ENCODE data around the gene C1orf115.
"Not testable (repeated sequence)": the region's sequence is repeated elsewhere in the genome, so short reads cannot be mapped to it uniquely, and the experiment has no call there.

Gene C1orf115

DNA sequence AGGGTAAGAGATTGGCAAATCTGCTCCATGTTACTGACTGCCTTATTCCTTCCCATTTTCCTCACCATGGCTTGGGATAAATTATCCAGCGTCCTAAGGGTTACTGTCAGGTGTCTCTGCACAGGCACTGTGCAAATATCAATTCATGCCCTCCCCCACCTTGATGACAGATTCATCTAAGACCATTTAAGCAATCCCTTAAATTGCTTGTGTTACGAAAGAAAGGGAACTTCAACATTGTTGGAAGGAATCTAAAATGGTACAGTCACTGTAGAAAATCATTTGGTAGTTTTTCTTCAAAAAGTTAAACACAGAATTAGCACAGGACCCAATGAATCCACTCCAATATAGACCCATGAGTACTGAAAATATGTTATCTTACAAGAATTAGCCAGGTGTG lies 40.3 kb downstream of the C1orf115 start:
- DNase-seq, result no peak

DNA sequence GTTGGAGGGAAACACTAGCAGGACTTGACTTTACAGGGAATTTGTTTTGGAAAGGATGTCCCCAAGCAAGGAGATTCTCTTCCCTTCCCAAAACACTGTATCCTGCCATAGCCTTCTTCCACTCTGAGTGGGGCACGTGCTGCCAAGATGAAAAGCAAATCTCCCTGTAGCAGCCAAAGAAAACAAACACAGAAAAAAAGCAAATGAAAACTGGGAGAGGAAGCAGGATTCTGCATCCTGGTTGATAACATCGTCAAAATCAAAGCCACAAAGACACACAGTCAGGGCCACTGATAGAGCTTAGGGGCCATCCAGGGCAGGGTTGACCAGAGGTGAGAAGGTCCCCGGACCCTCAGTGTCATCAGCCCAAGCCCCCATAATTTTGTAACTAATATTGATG lies 42.0 kb downstream of the C1orf115 start:
- no peak for DNase-seq

DNA sequence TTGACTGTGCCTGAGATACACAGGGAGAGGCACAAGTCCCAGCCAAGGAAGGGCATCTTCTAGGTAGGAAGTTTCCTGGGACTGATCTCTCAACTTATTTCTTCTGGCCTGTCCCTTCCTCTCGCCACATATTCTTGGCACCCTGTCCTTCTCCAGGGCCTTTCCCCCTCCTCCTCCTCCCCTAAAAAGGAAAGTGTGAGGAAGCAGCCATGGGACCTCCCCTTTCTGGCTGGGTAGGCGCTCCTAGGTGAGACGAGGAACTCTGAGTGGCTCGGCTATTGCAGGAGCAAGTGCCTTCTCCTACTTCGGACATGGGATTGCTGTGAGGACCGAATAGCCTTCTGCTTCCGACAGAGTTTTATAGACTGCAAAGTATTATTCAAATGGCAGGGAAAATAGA lies 42.5 kb downstream of the C1orf115 start:
- peak in 1 of 2 experiments; percentile 21 for DNase-seq

DNA sequence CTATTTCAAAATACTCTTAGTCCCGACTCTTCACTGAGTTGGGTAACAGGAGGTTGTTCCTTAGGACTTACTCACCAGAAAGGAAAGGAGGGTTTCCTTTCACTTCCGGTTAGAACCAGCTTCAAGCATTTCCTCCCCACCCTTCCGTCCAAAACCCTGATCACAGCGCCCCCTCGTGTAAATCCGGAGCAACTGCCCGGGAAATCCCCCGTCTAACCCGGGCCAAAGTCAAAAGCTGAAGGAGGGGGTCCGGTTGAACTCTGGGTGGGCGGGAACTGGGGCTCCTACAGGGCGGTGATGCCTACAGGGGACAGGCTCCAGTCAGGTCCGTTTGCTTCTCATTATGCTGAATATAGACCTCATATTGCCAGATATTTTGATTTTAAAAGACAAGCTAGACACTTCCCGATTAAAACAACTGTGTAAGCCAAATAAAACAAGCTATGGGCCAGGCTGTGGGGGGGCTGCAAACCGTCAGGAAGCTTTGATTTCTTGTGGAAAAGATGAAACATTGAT lies 43.0 kb downstream of the C1orf115 start:
- DNase-seq, result peak; percentile 87 to 90

DNA sequence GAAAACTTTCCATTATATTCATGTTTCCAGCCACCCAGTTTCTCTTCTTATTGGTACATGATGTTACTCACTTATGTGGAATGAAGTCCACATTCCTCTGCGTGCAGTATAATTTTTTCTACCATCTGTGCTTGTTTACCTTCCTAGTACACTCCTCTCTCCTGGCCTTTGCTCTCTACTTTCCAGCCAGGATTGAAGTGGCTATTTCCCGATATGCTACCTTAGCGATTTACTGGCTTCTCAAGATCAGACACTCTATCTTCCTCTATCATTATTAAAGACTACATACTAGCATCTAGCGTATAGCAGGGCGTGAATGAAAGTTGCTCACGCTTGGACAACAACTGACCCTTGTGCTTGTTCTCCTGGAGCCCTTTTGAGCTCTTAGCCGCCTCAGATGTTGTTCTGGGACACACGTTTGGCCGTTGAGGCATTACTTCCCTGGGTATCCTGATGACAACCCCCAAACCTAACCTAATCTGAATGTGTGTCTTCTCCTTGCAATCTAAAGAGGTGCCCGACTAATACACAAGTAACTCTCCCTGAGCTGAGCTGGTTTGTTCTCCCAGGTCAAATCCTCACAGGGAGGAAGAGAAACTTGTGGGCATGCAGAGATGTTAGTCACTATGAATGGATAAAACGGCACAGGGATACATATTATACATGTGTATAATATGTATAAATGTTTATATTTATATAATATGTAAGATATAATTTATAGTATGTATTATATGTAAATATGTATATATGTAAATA lies 44.6 kb downstream of the C1orf115 start:
- DNase-seq, result no peak

DNA sequence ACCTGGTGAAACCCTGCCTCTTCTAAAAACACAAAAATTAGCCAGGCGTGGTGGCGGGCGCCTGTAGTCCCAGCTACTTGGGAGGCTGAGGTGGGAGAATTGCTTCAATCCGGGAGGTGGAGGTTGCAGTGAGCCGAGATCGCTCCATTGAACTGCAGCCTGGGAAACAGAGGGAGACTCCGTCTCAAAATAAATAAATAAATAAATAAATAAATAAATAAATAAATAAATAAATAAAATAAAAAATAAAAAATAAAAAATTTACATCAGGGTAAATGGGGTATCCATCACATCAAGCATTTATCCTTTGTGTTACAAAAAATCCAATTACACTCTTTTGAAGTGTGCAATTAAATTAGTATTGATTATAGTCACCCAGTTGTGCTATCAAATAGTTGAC lies 46.1 kb downstream of the C1orf115 start:
- not testable (repeated sequence) for DNase-seq

DNA sequence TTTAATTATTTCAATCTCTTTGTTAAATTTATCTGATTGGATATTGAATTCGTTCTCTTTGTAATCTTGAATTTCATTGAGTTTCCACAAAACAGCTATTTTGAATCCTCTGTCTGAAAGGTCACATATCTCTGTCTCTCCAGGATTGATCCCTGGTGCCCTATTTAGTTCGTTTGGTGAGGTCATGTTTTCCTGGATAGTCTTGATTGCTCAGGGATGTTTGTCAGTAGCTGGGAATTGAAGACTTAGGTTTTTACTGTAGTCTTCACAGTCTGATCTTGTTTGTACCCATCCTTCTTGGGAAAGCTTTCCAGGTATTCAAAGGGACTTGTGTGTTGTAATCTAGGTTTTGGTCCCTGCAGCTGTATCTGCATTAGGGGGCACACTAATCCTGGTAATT lies 51.2 kb downstream of the C1orf115 start:
- DNase-seq, result no peak

DNA sequence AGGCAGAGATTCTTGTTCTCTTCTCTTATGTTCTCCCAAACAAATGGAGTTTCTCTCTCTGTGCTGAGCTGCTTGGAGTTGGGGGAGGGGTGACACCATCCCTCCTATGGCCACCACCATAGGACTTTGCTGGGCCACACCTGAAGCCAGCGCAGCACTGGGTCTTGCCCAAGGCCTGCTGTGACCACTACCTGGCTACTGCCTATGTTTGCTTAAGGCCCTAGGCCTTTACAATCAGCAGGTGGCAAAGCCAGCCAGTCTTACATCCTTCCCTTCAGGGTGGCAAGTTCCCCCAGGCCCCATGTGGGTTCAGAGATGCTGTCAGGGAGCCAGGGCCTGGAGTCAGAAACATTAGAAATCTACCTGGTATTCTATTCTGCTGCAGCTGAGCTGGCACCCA lies 51.7 kb downstream of the C1orf115 start:
- DNase-seq, result no peak

DNA sequence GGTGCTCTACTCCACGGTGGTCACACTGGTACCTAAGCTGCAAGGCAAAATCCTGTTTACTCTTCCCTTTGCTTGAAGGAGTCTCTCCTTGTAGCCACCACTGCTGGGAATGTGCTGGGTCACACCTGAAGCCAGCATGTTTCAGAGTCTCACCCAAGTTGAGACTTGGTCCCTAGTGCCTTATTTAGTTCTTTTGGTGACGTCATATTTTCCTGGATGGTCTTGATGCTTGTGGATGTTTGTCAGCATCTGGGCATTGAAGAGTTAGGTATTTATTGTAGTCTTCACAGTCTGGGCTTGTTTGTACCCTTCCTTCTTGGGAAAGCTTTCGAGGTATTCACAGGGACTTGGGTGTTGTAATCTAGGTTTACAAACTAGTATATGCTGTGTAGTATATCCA lies 52.4 kb downstream of the C1orf115 start:
- no peak for DNase-seq

DNA sequence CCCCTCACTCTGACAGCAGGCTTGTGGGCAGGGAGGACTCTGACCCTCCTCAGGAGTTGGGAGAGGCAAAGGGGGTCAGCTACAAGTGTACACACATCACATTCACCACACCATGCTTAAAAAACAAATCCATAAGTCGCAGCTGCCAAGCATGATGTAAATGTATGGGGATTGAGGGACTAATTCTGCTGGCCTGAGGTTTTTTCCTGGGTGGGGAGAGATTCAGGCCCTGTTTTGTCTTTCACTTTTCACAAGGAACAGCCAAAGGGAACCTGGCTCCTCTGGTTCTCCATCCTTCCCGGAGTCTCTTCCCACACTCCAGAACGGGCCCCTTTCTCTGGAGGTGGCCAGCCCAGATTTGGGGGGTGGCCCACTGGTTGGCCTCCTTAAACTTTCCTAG lies 56.7 kb downstream of the C1orf115 start:
- DNase-seq, result no peak

DNA sequence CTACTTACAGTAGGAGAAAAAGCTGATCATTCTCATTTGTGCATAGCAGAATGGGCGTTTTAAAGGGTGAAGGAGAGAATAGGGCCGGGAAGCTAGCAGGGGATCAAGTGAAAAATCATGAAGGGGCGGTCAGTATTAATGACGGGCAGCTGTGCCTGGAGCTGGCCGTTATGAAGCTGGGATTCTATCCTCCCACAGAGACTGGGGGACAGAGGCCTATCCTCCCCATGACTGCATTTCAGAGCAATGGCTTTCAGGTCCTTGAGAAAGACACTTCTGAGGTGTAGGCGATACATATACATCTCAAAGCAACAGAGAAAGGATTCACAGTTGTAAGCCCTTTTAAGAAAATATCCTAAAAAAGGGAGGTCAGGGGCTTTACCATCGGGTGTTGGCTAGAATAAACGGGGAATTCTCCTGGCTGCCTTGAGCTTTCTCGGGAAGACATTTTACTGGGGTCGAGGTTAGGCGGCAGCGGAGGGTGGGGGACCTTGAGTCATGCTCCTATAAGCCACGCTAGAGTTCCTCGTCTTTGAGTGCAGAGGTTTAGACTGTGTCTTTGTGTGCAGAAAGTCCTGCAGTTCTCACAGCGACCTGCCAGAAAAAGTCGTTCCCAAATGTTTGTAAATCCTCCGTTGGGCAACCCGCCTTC lies 57.4 kb downstream of the C1orf115 start:
- DNase-seq, result no peak

DNA sequence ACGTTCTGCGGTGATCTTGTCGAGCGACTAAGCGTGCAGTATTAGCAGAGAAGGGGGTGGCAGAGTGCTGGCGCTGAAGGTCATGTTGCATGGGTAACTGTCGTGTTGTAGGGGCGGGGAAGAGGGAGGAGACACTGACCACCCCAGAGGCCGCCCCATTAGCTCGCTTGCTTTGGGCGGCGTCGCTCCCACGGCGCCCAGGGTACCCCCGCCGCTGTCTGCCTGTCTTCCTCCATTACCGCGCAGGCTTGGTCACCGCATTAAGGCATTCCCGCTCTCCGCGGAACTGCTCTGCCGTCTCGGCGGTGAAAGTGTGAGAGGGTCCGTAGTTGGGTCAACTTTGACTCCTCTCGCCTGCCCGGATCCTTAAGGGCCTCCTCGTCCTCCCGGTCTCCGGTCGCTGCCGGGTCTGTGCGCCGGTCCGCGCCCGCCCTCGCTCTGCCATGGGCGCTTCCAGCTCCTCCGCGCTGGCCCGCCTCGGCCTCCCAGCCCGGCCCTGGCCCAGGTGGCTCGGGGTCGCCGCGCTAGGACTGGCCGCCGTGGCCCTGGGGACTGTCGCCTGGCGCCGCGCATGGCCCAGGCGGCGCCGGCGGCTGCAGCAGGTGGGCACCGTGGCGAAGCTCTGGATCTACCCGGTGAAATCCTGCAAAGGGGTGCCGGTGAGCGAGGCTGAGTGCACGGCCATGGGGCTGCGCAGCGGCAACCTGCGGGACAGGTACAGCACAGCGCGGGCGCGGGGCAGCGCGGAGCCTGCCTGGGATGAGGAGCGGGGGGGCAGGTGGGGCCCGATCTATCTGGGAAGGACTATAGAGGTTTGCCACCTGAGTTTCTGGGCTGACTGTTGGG lies 58.1 kb downstream of the C1orf115 start, which contains the start of gene MTARC2:
Gene MTARC2 (plus strand): TSS at position 234 of the 846 bp plus-strand sequence. CDS start 210 bp downstream, at position 444.
- peak; percentile 25 to 36 for DNase-seq

Measured in activated T-cell treated with anti-CD3 and anti-CD28 coated beads, Interleukin-2, amount 50 U/mL, for 48 hours (primary cell).